Loucy (cell line): ENCODE results near the gene HOXB1.

Experiments
- EZH2phosphoT487 ChIP-seq: fragments of 200-600 bp; IDR thresholded peaks from 2 replicates; pipeline ENCODE4 v1.6.1; 2018; ENCODE audit warnings: antibody characterized with exemption, mild to moderate bottlenecking, moderate library complexity, borderline replicate concordance
- TF ChIP-seq, protein P1 (sequence below): fragments of 200-600 bp; sonication (generic); conservative IDR thresholded peaks from 2 replicates; pipeline ENCODE4 v1.5.1; 2014; ENCODE audit warnings: mild to moderate bottlenecking, antibody characterized with exemption, low read length

DNA sequence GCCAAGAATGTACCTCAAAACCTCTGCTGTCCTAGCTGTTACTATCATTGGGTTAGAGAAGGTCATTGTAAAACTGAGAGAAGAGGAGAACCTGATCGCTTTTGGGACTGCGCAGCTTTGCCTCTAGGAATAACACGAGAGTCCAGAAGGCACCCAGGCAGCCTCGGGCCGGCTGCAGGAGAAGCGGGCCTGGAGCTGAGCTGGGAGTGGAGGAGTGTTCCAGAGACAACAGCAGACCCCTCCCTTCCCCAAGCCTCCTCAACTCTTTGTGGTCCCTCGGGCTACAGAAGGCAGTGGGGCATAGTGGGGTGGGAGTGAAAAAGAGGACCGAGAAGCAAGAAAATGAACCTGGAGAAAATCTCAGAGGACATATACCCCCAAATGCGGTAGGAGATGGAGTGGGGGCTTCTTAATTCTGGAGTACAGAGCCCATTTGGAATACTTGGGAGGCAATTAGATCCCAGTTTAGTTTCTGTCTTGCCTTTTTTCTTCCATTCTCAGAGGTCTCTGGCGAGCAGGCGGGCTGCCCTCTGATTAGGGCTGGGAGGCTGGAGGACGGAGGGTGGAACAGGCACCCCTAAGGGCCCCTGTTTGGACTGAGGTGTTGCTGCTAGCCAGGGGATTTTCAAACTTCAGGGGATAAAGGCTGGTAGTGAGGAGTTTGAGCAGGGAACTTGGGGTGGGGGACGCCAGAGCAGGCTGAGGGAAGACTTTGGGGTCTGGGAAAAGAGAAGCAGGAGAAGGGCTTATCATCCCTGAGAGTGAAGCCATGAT lies 27.4 kb upstream of the HOXB1 start:
- TF ChIP-seq, protein P1, sequence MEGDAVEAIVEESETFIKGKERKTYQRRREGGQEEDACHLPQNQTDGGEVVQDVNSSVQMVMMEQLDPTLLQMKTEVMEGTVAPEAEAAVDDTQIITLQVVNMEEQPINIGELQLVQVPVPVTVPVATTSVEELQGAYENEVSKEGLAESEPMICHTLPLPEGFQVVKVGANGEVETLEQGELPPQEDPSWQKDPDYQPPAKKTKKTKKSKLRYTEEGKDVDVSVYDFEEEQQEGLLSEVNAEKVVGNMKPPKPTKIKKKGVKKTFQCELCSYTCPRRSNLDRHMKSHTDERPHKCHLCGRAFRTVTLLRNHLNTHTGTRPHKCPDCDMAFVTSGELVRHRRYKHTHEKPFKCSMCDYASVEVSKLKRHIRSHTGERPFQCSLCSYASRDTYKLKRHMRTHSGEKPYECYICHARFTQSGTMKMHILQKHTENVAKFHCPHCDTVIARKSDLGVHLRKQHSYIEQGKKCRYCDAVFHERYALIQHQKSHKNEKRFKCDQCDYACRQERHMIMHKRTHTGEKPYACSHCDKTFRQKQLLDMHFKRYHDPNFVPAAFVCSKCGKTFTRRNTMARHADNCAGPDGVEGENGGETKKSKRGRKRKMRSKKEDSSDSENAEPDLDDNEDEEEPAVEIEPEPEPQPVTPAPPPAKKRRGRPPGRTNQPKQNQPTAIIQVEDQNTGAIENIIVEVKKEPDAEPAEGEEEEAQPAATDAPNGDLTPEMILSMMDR = no peak
- no peak for TF ChIP-seq EZH2phosphoT487
